Retinal pigment epithelial cell (primary cell): ENCODE data around the gene OSTF1.

Source experiments
- DNase-seq: peaks from one replicate; pipeline ENCODE4 v3.0.0-alpha.2; 2010; ENCODE audit warnings: low read depth
- H3K4me3 ChIP-seq: 2 replicates; pipeline ENCODE4 v1.5.1; 2011; ENCODE audit warnings: mild to moderate bottlenecking, low read length, control low read depth, moderate library complexity
- TF ChIP-seq, protein P1 (sequence below): conservative IDR thresholded peaks from 2 replicates; pipeline ENCODE4 v1.5.1; 2011; ENCODE audit warnings: low read depth, low read length, control low read depth, inconsistent platforms

The OSTF1 gene

DNA sequence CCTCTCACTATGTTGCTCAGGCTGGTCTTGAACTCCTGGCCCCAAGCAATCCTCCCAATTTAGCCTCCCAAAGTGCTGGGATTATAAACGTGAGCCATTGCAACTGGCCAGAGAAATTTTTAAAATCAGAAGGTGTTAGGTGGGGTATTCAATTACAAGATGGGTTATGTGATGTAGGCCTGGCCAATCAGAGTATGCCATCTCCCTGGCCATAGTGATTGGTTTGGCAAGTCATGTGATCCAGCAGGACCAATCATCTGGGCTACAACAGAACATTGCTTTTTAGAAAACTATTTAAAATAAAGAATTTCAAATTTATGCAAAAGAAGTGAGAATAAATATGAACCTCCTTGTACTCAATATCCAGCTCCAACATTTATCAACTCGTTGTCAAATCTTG, 22.8 kb upstream of the OSTF1 start:
- TF ChIP-seq, protein P1, sequence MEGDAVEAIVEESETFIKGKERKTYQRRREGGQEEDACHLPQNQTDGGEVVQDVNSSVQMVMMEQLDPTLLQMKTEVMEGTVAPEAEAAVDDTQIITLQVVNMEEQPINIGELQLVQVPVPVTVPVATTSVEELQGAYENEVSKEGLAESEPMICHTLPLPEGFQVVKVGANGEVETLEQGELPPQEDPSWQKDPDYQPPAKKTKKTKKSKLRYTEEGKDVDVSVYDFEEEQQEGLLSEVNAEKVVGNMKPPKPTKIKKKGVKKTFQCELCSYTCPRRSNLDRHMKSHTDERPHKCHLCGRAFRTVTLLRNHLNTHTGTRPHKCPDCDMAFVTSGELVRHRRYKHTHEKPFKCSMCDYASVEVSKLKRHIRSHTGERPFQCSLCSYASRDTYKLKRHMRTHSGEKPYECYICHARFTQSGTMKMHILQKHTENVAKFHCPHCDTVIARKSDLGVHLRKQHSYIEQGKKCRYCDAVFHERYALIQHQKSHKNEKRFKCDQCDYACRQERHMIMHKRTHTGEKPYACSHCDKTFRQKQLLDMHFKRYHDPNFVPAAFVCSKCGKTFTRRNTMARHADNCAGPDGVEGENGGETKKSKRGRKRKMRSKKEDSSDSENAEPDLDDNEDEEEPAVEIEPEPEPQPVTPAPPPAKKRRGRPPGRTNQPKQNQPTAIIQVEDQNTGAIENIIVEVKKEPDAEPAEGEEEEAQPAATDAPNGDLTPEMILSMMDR = no peak
- no peak for DNase-seq
- no peak overlapping the region for H3K4me3 ChIP-seq

DNA sequence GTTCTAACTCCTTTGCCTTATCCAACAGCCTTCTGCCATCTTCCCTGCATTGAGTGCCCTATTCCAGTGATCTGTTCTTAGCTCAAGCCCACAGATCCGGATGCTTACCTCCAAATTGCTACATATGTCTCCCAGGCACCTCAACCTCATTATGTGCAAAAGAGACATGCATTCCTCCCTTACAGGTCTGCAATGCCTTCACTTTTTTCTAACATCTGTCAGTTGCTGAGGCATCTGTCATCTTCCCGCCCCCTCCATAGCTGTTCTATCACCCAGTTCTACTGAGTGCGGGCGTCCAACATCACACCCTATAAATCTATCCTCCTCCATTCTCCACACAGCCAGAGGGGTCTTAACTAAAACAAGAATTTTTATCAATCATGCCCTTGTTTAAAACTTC, 20.4 kb upstream of the OSTF1 start:
- TF ChIP-seq, protein P1 = no peak
- H3K4me3 ChIP-seq = no peak overlapping the region
- DNase-seq = no peak

DNA sequence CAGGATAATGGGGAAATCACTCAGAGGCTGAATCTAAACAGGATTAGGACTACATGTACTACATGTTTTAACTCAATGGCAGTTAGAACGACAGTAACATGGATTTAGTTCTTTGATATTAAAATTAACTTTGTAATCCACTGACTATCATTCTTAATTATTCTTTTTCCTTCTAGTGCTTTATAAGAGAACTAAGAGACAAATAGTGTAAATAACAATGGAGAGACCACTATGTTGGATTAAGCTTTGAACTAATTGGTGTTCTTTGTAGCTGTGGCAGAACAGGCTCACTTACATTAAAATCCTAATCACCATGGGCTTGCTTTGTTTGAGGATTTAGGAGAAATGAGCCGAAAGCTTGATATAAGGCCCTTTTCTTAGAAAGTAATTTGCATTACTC, 19.1 kb upstream of the OSTF1 start:
- TF ChIP-seq, protein P1 = no peak
- no peak overlapping the region for H3K4me3 ChIP-seq
- DNase-seq = no peak

DNA sequence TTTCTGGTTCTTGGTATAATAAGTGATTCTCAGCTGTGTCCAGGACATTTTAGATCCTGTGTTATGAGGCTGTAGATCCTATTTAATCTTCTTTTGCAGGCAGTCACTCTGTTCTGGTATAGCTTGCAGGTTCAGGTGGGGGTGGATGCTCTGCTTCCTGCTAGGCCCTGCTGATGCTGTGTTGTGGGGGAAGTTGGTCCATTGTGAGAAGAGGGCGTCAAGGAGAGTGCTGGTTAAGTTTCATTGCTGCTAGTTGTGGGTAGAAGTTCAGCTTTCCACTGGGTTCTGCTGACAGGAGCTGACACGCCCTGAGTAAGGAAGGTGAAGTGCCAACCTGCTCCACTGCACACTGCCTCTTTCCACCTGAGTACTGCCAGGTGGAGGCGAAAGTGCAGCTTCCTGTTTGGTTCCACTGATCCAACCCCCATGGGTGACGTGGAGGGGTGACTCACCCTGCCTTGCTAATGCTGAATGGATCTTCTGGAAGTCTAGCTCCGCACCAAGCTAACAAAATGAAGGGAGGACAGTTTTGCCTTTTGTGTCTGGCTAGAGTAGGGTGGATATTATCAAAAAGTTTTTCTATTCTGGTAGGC, 16.7 kb upstream of the OSTF1 start:
- TF ChIP-seq, protein P1 = no peak
- no peak for DNase-seq
- H3K4me3 ChIP-seq = no peak overlapping the region

DNA sequence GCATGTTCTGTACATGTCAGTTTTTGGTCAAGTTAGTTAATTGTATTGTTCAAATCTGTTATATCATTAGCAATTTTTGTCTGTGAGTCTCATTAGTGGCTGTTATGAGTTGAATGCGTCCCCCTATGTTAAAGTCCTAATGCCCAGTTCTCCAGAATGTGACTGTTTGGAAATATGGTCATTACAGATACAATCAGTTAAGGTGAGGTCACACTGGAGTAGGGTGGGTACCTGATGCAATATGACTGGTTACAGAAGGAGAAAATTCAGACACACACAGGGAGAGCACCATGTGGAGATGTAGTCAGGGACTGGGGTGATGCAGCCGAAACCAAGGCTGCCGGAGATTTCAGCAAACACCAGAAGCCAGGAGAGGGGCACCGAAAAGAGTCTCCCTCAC, 15.4 kb upstream of the OSTF1 start:
- no peak overlapping the region for H3K4me3 ChIP-seq
- TF ChIP-seq, protein P1 = no peak
- DNase-seq = no peak

DNA sequence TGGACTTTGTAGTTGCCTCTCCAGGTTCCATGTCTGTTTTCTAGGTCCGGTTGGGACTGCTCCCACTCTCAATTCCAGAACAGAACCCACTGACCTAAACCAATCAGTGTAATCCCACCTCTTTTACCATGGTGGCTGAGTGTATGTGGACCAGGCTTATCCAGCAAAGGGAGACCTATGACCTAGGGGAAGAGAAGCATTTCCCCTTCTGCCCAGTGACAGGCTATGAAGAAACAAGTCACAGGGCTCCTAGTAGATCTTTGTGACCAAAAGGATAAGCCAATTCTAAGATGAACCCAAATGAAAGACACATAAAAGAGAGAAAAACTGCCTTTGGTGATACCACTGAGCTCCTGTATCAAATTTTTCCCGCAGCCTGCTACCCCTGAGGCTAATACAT, 6.7 kb upstream of the OSTF1 start:
- TF ChIP-seq, protein P1 = no peak
- H3K4me3 ChIP-seq = no peak overlapping the region

DNA sequence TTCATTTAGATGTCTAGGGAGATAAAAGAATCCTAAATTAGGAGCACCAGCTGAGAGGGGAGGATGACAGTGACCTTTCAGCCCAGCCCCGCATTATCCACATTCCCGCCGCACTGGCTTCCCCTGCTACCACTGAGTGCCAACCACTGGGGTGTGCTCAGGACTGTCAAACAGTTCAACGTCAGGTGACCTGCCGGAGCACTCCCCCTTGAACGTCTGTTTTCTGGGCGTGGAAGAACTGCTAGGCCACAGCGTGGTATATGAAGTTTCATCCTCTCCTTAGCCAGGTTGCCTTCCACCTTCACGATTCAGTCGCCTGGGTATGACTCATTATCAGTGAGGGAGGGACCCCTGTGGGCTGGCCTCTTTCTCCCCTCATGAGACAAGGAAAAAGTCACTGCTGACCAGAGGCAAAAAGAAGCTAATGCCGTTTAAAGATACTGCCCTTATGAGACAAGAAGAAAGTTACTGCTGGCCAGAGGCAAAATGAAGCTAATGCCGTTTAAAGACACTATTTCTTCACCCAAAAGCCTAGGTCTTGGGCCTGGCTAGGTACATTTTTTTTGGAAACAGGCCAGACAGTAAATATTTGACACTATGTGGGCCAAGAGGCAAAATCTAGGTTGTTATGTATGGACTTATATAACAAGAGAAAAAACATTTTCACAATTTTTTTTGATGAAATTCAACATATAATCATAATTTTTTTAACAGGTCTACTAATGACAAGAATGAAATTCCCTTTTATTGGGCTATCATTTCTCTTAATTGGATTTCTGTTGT, 4.9 kb upstream of the OSTF1 start:
- no peak for DNase-seq
- TF ChIP-seq, protein P1 = no peak
- no peak overlapping the region for H3K4me3 ChIP-seq

More for the DNA sequence above, 6.7 kb upstream of the OSTF1 start:
- no peak for DNase-seq
